HepG2 (cell line): ENCODE data around the gene STK11. TPM values are rescaled to one million over a fixed set of nuclear protein-coding genes. Genes with fewer than 3 reads are reported as not detected.
"Not testable (repeated sequence)": the region's sequence is repeated elsewhere in the genome, so short reads cannot be mapped to it uniquely, and the experiment has no call there.

Experiments
- ATAC-seq: fragments of 200-7000 bp; cut with Tn5 transposase; 3 replicates; pipeline ENCODE4 v1.9.1; 2020; ENCODE audit warnings: mild to moderate bottlenecking, moderate library complexity
- BruUV-seq: library from RNA; stranded (reverse); fragments of 400-500 nt; replicated peaks from 2 replicates; lab custom pipeline; 2021; lab: Mats Ljungman, UMichigan
- CTCF ChIA-PET: fragments of 300-600 bp; formaldehyde crosslinking; extraction: SDS; loops from one replicate; lab custom pipeline; 2021; ENCODE audit warnings: low total read pairs, inconsistent platforms, low intra/inter-chr PET ratio; lab: Yijun Ruan, JAX
- POLR2A ChIA-PET: fragments of 350-600 bp; sonication (Branson Sonifier 250); formaldehyde crosslinking; loops from one replicate; lab custom pipeline; 2020; ENCODE audit warnings: antibody characterized with exemption, inconsistent platforms; lab: Yijun Ruan, JAX
- DNase-seq: peaks from one replicate; pipeline ENCODE4 v3.0.0-alpha.2; 2015; ENCODE audit warnings: low spot score
- FAIRE-seq: peaks from 3 replicates; lab custom pipeline; 2011; peaks lifted over from hg19 to GRCh38; lab: Jason Lieb, UNC
- H2AFZ ChIP-seq: one replicate; pipeline ENCODE4 v1.6.1; 2011; ENCODE audit warnings: low read length, inconsistent platforms
- H3K27ac ChIP-seq: fragments of 300-600 bp; 3 replicates; pipeline ENCODE4 v1.8.0; 2011; ENCODE audit warnings: mixed run types, mild to moderate bottlenecking, mixed read lengths, low read length, inconsistent platforms; ENCODE audit not compliant: insufficient read depth; ENCODE audit errors: extremely low read length
- H3K27me3 ChIP-seq, 2 experiments: fragments of 200-600 bp in 1 of 2; 2 replicates in 1 of 2; 3 replicates in 1 of 2; pipeline versions ENCODE4 v1.6.0 to v1.8.0; 2011; ENCODE audit warnings: low read length in 2 of 2, mild to moderate bottlenecking in 2 of 2, moderate library complexity in 2 of 2, inconsistent platforms in 1 of 2; ENCODE audit not compliant: insufficient read depth in 2 of 2, control insufficient read depth in 1 of 2
- H3K36me3 ChIP-seq, 2 experiments: fragments of 200-600 bp in 1 of 2; replicated peaks in 1 of 2; 2 replicates in 1 of 2; 3 replicates in 1 of 2; pipeline versions ENCODE4 v1.5.1 to v1.8.0; 2011; ENCODE audit warnings: low read length in 2 of 2, inconsistent platforms in 1 of 2; ENCODE audit not compliant: insufficient read depth in 2 of 2, control insufficient read depth in 1 of 2
- H3K4me1 ChIP-seq: 2 replicates; pipeline ENCODE4 v1.5.1; 2012; ENCODE audit warnings: low read length, inconsistent platforms; ENCODE audit not compliant: insufficient read depth
- H3K4me2 ChIP-seq: 2 replicates; pipeline ENCODE4 v1.6.0; 2011; ENCODE audit warnings: low read depth, low read length, inconsistent platforms
- H3K4me3 ChIP-seq, 3 experiments: fragments of 200-600 bp in 1 of 3; sonication (generic), shearing (Covaris generic) in 1 of 3; replicated peaks in 1 of 3; 2 replicates each; pipeline ENCODE4 v1.5.1; 2011 to 2016; ENCODE audit warnings: low read length in 3 of 3, inconsistent platforms in 2 of 3, low read depth in 2 of 3, mild to moderate bottlenecking in 2 of 3, control low read depth in 1 of 3, mixed read lengths in 1 of 3; ENCODE audit not compliant: insufficient read depth in 1 of 3
- H3K79me2 ChIP-seq: one replicate; pipeline ENCODE4 v1.6.1; 2011; ENCODE audit warnings: low read length, inconsistent platforms; ENCODE audit not compliant: insufficient read depth
- H3K9ac ChIP-seq: 2 replicates; pipeline ENCODE4 v1.6.0; 2011; ENCODE audit warnings: mild to moderate bottlenecking, low read depth, low read length, inconsistent platforms; ENCODE audit not compliant: insufficient read depth
- H3K9me3 ChIP-seq: 2 replicates; pipeline ENCODE4 v1.5.1; 2012; ENCODE audit warnings: mild to moderate bottlenecking, low read length
- H4K20me1 ChIP-seq: 2 replicates; pipeline ENCODE4 v1.6.0; 2011; ENCODE audit warnings: inconsistent platforms, mild to moderate bottlenecking, low read length, moderate library complexity; ENCODE audit not compliant: insufficient read depth
- GATAD2A ChIP-seq: IDR thresholded peaks from 2 replicates; pipeline ENCODE4 v1.6.1; 2016
- HIC2 ChIP-seq: sonication (generic); formaldehyde crosslinking; IDR thresholded peaks from 2 replicates; pipeline ENCODE4 v1.9.0; 2022; ENCODE audit warnings: low read depth, missing genetic modification reagents
- IRF9 ChIP-seq: sonication (generic); formaldehyde crosslinking; IDR thresholded peaks from 2 replicates; pipeline ENCODE4 v1.8.0; 2022; ENCODE audit warnings: missing genetic modification reagents, mild to moderate bottlenecking, borderline replicate concordance
- MYC ChIP-seq: sonication (generic); formaldehyde crosslinking; IDR thresholded peaks from 2 replicates; pipeline ENCODE4 v1.9.0; 2021; ENCODE audit warnings: missing genetic modification reagents, borderline replicate concordance
- NR2F6 ChIP-seq, 2 experiments: IDR thresholded peaks; 2 replicates each; pipeline ENCODE4 v1.6.1; 2016; ENCODE audit warnings: antibody characterized with exemption in 1 of 2, mild to moderate bottlenecking in 1 of 2
- PPARG ChIP-seq: conservative IDR thresholded peaks from 2 replicates; pipeline ENCODE4 v1.6.1; 2016; ENCODE audit warnings: missing biosample characterization, missing genetic modification reagents
- RXRA ChIP-seq: sonication (generic); formaldehyde crosslinking; IDR thresholded peaks from 2 replicates; pipeline ENCODE4 v1.5.1; 2020; ENCODE audit warnings: missing genetic modification reagents
- SMAD1 ChIP-seq: sonication (generic); formaldehyde crosslinking; IDR thresholded peaks from 2 replicates; pipeline ENCODE4 v1.4.0; 2020; ENCODE audit warnings: missing genetic modification reagents, low read depth, mild to moderate bottlenecking, borderline replicate concordance
- THAP11 ChIP-seq: IDR thresholded peaks from 2 replicates; pipeline ENCODE4 v1.6.1; 2016; ENCODE audit warnings: missing biosample characterization, missing genetic modification reagents
- ZBED4 ChIP-seq: sonication (generic); formaldehyde crosslinking; IDR thresholded peaks from 2 replicates; pipeline ENCODE4 v1.4.0; 2020; ENCODE audit warnings: missing genetic modification reagents, borderline replicate concordance
- ZFP41 ChIP-seq: sonication (generic); formaldehyde crosslinking; IDR thresholded peaks from 2 replicates; pipeline ENCODE4 v1.4.0; 2020; ENCODE audit warnings: mild to moderate bottlenecking, missing genetic modification reagents, borderline replicate concordance
- ZKSCAN5 ChIP-seq: sonication (generic); formaldehyde crosslinking; IDR thresholded peaks from 2 replicates; pipeline ENCODE4 v1.5.1; 2020; ENCODE audit warnings: mild to moderate bottlenecking, missing genetic modification reagents
- ZNF326 ChIP-seq: sonication (generic); formaldehyde crosslinking; IDR thresholded peaks from 2 replicates; pipeline ENCODE4 v1.4.0; 2020; ENCODE audit warnings: missing genetic modification reagents, borderline replicate concordance
- ZNF501 ChIP-seq: sonication (generic); formaldehyde crosslinking; IDR thresholded peaks from 2 replicates; pipeline ENCODE4 v1.5.1; 2020; ENCODE audit warnings: mild to moderate bottlenecking, moderate library complexity, missing genetic modification reagents
- ZNF788 ChIP-seq: sonication (generic); formaldehyde crosslinking; IDR thresholded peaks from 2 replicates; pipeline ENCODE4 v1.5.0; 2020; ENCODE audit warnings: mild to moderate bottlenecking, missing genetic modification reagents, borderline replicate concordance
- WGBS: methylation state at CpG from one replicate; pipeline ENCODE4 v1.1.6; 2017; ENCODE audit warnings: low lambda C conversion rate; 5-methylcytosine and 5-hydroxymethylcytosine counted together
- in situ Hi-C: cut with HindIII; loops from 2 replicates; pipeline ENCODE4 v1.10.0; 2017; ENCODE audit warnings: low pct_unique_long_range_greater_than_20kb; ENCODE audit not compliant: extremely low pct_ligation_motif_present
- intact Hi-C: fragments of 100-400 bp; cut with micrococcal nuclease; formaldehyde crosslinking; loops from one replicate; pipeline ENCODE4 v1.10.0; 2022; ENCODE audit not compliant: unreplicated experiment
- polyA plus RNA-seq, 8 experiments: library from polyadenylated mRNA; depleted of rRNA in 3 of 8; stranded (reverse) in 7 of 8; unstranded in 1 of 8; fragments of >200 nt; fragmentation: Illumina TruSeq in 4 of 8; extraction: Trizol in 4 of 8; gene quantifications; 2 replicates each; pipeline versions ENCODE4 v1.2.1 to v1.2.3, GENCODE V29; 2011 to 2016; ENCODE audit warnings: low read depth in 4 of 8, missing spikeins in 1 of 8, mixed read lengths in 1 of 8; ENCODE audit not compliant: insufficient read depth in 1 of 8
- total RNA-seq, 5 experiments: library from RNA; depleted of rRNA; stranded (reverse); fragments of >200 nt; fragmentation: Illumina TruSeq; extraction: Trizol; gene quantifications; 2 replicates each; pipeline ENCODE4 v1.2.3, GENCODE V29; 2016; ENCODE audit warnings: low read depth in 1 of 5

Gene STK11
- total and polyA plus RNA-seq, 2 of the 13 experiments (the other 11 are each of a cell fraction or from before 2014, with no cell fraction given), result 27.5 to 43.6 TPM

GRCh38 chr19:1246265-1247087 is 40.9 kb downstream of the STK11 start:
- H3K27me3 ChIP-seq, CTCF ChIA-PET, in situ Hi-C loops, BruUV-seq, H3K36me3 ChIP-seq, H2AFZ ChIP-seq, H3K9me3 ChIP-seq: not testable (repeated sequence)
- Histone ChIP-seq H3K79me2 (peaks cover 31% of the 10 kb centered on the region), H3K4me1 (peaks cover 56% of the 10 kb centered on the region), H3K27ac (peak overlapping the region; percentile 96), H3K4me2 (peak overlapping the region; percentile 81), H3K9ac (peak overlapping the region; percentile 69), H4K20me1 (peaks cover 14% of the 10 kb centered on the region; the same call in 1 of the 2 replicates), H3K4me3 (peak overlapping the region; percentile 36 to 80 (median 52); a peak in 5 of 6 replicates)
- POLR2A ChIA-PET, result interaction anchor here (0.5 to 10.1 kb wide), 10 partner anchors 14 to 148 kb away, joined by 3 to 469 read pairs (median 4); partner anchors contain the start of gene CIRBP
- peak; percentile 88 for DNase-seq
- WGBS, result 40% methylated on average over 20 of the region's 27 CpGs
- intact Hi-C loops, result loop anchor here (1.0 kb wide), 1 partner anchor 20 kb away; no protein-coding TSS in a partner anchor
- FAIRE-seq, result peak; percentile 82
- ATAC-seq, result peak; percentile 8
- TF ChIP-seq ZNF788 (CRISPR knock-in tag), result 0 out of 2 replicates have a peak, but pooled peaks have one; percentile 5
- peak; percentile 87; the same call in 1 of the 2 replicates for TF ChIP-seq ZKSCAN5 (CRISPR knock-in tag)
- peak; percentile 66; the same call in 1 of the 2 replicates for TF ChIP-seq ZNF501 (CRISPR knock-in tag)
- peak; percentile 64 for TF ChIP-seq NR2F6 (IDR thresholded peaks at IDR 0.05)
- TF ChIP-seq NR2F6 (CRISPR knock-in tag; IDR thresholded peaks at IDR 0.05), result peak; percentile 46
- peak; percentile 23; the same call in 1 of the 2 replicates for TF ChIP-seq THAP11
- peak; percentile 64; the same call in 1 of the 2 replicates for TF ChIP-seq IRF9 (CRISPR knock-in tag)
- peak; percentile 45 for TF ChIP-seq RXRA
- peak; percentile 52; the same call in 1 of the 2 replicates for TF ChIP-seq HIC2 (CRISPR knock-in tag)
- peak; percentile 61; the same call in 1 of the 2 replicates for TF ChIP-seq GATAD2A (CRISPR knock-in tag)
- TF ChIP-seq ZNF326, result 0 out of 2 replicates have a peak, but pooled peaks have one; percentile 35
- TF ChIP-seq PPARG (CRISPR knock-in tag), result peak; percentile 82
- TF ChIP-seq SMAD1 (CRISPR knock-in tag), result 0 out of 2 replicates have a peak, but pooled peaks have one; percentile 74
- peak; percentile 88; the same call in 1 of the 2 replicates for TF ChIP-seq ZBED4
- peak; percentile 39; the same call in 1 of the 2 replicates for TF ChIP-seq ZFP41 (CRISPR knock-in tag)
- TF ChIP-seq MYC, result peak; percentile 44; the same call in 1 of the 2 replicates
